A673 (cell line): ENCODE data around the gene PRKAG2.

Source experiments
- EZH2 ChIP-seq: fragments of 200-600 bp; sonication (generic); IDR thresholded peaks from 2 replicates; pipeline ENCODE4 v1.6.1; 2017; ENCODE audit warnings: borderline replicate concordance, low read depth, mild to moderate bottlenecking, mixed read lengths, antibody characterized with exemption, low read length; ENCODE audit not compliant: poor library complexity, severe bottlenecking
- TF ChIP-seq, protein P1 (sequence below): fragments of 300-800, 200-600 bp; sonication (generic); conservative IDR thresholded peaks from 2 replicates; pipeline ENCODE4 v1.5.1; 2017; ENCODE audit warnings: low read depth, mild to moderate bottlenecking, antibody characterized with exemption, low read length, moderate library complexity, mixed read lengths

DNA sequence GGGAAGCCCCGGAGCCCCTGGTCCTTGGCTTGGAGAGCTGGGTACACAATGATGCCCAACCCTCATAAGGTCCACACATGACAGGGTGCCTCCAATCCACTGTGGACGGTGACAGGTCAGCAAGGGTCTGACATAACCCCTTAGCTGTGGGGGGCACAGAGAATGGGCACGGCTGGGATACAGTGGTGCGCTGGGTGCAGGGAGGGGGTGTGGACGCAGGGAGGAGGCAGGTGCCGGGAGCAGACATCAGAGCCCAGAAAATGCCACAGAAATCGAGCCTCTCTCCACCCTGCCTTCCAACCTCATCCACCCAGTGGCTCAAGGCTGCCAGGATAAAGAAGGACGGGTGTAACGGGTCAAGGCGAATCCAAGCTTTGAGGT, 179.4 kb downstream of the PRKAG2 start:
- no peak for TF ChIP-seq EZH2
- TF ChIP-seq, protein P1, sequence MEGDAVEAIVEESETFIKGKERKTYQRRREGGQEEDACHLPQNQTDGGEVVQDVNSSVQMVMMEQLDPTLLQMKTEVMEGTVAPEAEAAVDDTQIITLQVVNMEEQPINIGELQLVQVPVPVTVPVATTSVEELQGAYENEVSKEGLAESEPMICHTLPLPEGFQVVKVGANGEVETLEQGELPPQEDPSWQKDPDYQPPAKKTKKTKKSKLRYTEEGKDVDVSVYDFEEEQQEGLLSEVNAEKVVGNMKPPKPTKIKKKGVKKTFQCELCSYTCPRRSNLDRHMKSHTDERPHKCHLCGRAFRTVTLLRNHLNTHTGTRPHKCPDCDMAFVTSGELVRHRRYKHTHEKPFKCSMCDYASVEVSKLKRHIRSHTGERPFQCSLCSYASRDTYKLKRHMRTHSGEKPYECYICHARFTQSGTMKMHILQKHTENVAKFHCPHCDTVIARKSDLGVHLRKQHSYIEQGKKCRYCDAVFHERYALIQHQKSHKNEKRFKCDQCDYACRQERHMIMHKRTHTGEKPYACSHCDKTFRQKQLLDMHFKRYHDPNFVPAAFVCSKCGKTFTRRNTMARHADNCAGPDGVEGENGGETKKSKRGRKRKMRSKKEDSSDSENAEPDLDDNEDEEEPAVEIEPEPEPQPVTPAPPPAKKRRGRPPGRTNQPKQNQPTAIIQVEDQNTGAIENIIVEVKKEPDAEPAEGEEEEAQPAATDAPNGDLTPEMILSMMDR, result no peak
